DOHH2 (cell line): Measurements from ENCODE around the gene OOSP4B.
"Not testable (repeated sequence)": the region's sequence is repeated elsewhere in the genome, so short reads cannot be mapped to it uniquely, and the experiment has no call there.

Experiments
- H3F3A ChIP-seq: fragments of 200-600 bp; sonication (generic), shearing (Covaris generic); 2 replicates; pipeline ENCODE4 v1.6.0; 2016; ENCODE audit warnings: antibody characterized with exemption, mild to moderate bottlenecking; ENCODE audit not compliant: control insufficient read depth, insufficient read depth
- H3K27ac ChIP-seq: fragments of 200-600 bp; sonication (generic); 2 replicates; pipeline ENCODE4 v1.5.1; 2014; ENCODE audit warnings: low read depth, mild to moderate bottlenecking, low read length, moderate library complexity
- H3K27me3 ChIP-seq: fragments of 200-600 bp; sonication (generic); 2 replicates; pipeline ENCODE4 v1.6.1; 2014; ENCODE audit warnings: mild to moderate bottlenecking, low read length, mixed read lengths; ENCODE audit not compliant: control insufficient read depth
- H3K36me3 ChIP-seq: fragments of 200-600 bp; sonication (generic); 2 replicates; pipeline ENCODE4 v1.6.1; 2014; ENCODE audit warnings: mild to moderate bottlenecking, low read length, moderate library complexity, mixed read lengths; ENCODE audit not compliant: control insufficient read depth
- H3K4me1 ChIP-seq: fragments of 200-600 bp; sonication (generic); 2 replicates; pipeline ENCODE4 v1.6.1; 2014; ENCODE audit warnings: mild to moderate bottlenecking, low read length, mixed read lengths; ENCODE audit not compliant: control insufficient read depth
- H3K4me2 ChIP-seq: fragments of 200-600 bp; sonication (generic); 2 replicates; pipeline ENCODE4 v1.6.0; 2014; ENCODE audit warnings: mild to moderate bottlenecking, low read length, moderate library complexity
- H3K4me3 ChIP-seq: fragments of 200-600 bp; sonication (generic); 2 replicates; pipeline ENCODE4 v1.5.1; 2014; ENCODE audit warnings: mild to moderate bottlenecking, low read length, mixed read lengths
- H3K79me2 ChIP-seq: fragments of 200-600 bp; sonication (generic); 2 replicates; pipeline ENCODE4 v1.6.1; 2014; ENCODE audit warnings: mild to moderate bottlenecking, low read length, mixed read lengths; ENCODE audit not compliant: control insufficient read depth
- H3K9me2 ChIP-seq: fragments of 200-600 bp; sonication (generic); replicated peaks from 2 replicates; pipeline ENCODE4 v1.6.1; 2014; ENCODE audit warnings: mild to moderate bottlenecking, low read length, mixed read lengths; ENCODE audit not compliant: control insufficient read depth
- H3K9me3 ChIP-seq: fragments of 200-600 bp; sonication (generic); 2 replicates; pipeline ENCODE4 v1.6.1; 2014; ENCODE audit warnings: antibody characterized with exemption, low read length, mixed read lengths; ENCODE audit not compliant: control insufficient read depth, insufficient read depth
- H4K20me1 ChIP-seq: fragments of 200-600 bp; sonication (generic); 2 replicates; pipeline ENCODE4 v1.6.0; 2014; ENCODE audit warnings: low read depth, mild to moderate bottlenecking, antibody characterized with exemption, low read length, moderate library complexity; ENCODE audit not compliant: control insufficient read depth, insufficient read depth
- EZH2phosphoT487 ChIP-seq: fragments of 200-600 bp; sonication (generic); IDR thresholded peaks from 2 replicates; pipeline ENCODE4 v1.6.1; 2017; ENCODE audit warnings: borderline replicate concordance, mild to moderate bottlenecking, antibody characterized with exemption, low read length, moderate library complexity, mixed read lengths
- TF ChIP-seq, protein P1 (sequence below): fragments of 200-600 bp; sonication (generic); IDR thresholded peaks from one replicate; pipeline ENCODE4 v1.5.1; 2014; ENCODE audit warnings: antibody characterized with exemption, mild to moderate bottlenecking, low read depth, low read length; ENCODE audit not compliant: poor library complexity, severe bottlenecking

Gene OOSP4B

DNA sequence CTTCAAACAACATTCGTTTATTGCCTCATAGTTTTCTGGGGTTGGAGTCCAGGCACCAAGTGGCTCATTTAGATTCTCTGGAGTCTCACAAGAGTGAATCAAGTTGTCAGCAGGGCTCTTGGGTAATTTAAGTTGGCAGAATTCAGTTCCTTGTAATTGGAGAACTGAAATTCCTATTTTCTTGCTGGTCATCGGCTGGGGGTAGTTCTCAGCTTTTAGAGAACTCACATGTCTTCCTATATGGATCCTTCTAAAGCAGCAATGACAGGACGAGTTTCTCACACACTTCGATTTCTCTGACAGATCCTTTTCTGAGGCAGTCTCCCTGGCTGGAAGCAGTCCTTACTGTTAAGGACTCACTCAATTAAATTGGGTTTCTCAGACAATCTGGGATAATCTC lies 17.3 kb upstream of the OOSP4B start:
- Histone ChIP-seq H3F3A (no peaks in the 10 kb centered on the region), H3K79me2 (no peaks in the 10 kb centered on the region), H4K20me1 (no peaks in the 10 kb centered on the region), H3K4me2 (no peak overlapping the region), H3K27me3 (no peaks in the 10 kb centered on the region), H3K27ac (no peak overlapping the region), H3K9me3 (no peaks in the 10 kb centered on the region), H3K9me2 (no peaks in the 10 kb centered on the region), H3K4me1 (no peaks in the 10 kb centered on the region), H3K4me3 (no peak overlapping the region), H3K36me3 (no peaks in the 10 kb centered on the region)
- TF ChIP-seq, protein P1, sequence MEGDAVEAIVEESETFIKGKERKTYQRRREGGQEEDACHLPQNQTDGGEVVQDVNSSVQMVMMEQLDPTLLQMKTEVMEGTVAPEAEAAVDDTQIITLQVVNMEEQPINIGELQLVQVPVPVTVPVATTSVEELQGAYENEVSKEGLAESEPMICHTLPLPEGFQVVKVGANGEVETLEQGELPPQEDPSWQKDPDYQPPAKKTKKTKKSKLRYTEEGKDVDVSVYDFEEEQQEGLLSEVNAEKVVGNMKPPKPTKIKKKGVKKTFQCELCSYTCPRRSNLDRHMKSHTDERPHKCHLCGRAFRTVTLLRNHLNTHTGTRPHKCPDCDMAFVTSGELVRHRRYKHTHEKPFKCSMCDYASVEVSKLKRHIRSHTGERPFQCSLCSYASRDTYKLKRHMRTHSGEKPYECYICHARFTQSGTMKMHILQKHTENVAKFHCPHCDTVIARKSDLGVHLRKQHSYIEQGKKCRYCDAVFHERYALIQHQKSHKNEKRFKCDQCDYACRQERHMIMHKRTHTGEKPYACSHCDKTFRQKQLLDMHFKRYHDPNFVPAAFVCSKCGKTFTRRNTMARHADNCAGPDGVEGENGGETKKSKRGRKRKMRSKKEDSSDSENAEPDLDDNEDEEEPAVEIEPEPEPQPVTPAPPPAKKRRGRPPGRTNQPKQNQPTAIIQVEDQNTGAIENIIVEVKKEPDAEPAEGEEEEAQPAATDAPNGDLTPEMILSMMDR = no peak
- TF ChIP-seq EZH2phosphoT487 = no peak

DNA sequence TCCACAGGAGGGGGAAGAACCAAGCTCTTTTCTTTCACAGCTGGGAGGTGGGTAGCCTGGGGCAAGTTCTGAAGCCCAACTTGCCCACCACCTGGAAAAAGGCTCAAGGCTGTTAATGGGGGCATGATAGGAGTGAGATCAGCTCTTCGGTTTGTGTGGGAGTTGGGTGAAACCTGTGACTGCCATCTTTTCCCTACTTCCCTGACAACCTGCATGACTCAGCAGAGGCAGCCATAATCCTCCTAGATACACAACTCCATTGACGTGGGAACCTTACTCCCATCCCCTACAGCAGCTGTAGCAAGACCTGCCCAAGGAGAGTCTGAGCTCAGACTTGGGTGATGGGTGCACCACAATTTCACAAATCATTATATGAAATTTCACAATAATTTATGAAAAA lies 13.3 kb upstream of the OOSP4B start:
- no peaks in the 10 kb centered on the region for H3F3A ChIP-seq
- no peak overlapping the region for H3K4me3 ChIP-seq
- H3K36me3 ChIP-seq = no peaks in the 10 kb centered on the region
- H3K79me2 ChIP-seq = no peaks in the 10 kb centered on the region
- H3K9me2 ChIP-seq = no peaks in the 10 kb centered on the region
- TF ChIP-seq EZH2phosphoT487 = no peak
- TF ChIP-seq, protein P1 = no peak
- no peaks in the 10 kb centered on the region for H3K4me1 ChIP-seq
- H3K27ac ChIP-seq = no peak overlapping the region
- H3K27me3 ChIP-seq = no peaks in the 10 kb centered on the region
- H3K9me3 ChIP-seq = no peaks in the 10 kb centered on the region
- H3K4me2 ChIP-seq = no peak overlapping the region
- no peaks in the 10 kb centered on the region for H4K20me1 ChIP-seq

DNA sequence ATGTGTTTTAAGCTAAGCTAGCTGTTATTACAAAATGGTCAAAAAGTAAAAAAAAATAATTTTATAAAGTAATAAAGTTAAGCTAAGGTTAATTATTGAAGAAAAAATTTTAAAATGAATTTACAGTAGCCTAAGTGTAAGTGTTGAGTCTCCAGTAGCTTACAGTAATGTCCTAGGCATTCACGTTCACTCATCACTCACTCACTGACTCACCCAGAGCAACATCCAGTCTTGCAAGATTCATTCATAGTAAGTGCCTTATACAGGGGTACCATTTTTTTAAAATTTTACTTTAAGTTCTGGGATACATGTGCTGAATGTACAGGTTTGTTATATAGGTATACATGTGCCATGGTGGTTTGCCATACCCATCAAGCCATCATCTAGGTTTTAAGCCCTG lies 11.6 kb upstream of the OOSP4B start:
- Histone ChIP-seq H3F3A (no peaks in the 10 kb centered on the region), H3K4me1 (no peaks in the 10 kb centered on the region), H3K9me3 (no peaks in the 10 kb centered on the region), H4K20me1 (no peaks in the 10 kb centered on the region), H3K79me2 (no peaks in the 10 kb centered on the region), H3K4me3 (no peak overlapping the region), H3K27ac (no peak overlapping the region), H3K36me3 (no peaks in the 10 kb centered on the region), H3K27me3 (no peaks in the 10 kb centered on the region), H3K9me2 (no peaks in the 10 kb centered on the region), H3K4me2 (no peak overlapping the region)
- TF ChIP-seq, protein P1 = no peak
- TF ChIP-seq EZH2phosphoT487 = no peak

GRCh38 chr11:60018058-60018457 lies 1.1 kb downstream of the OOSP4B start:
- Histone ChIP-seq H3K9me3 (no peaks in the 10 kb centered on the region), H3K36me3 (no peaks in the 10 kb centered on the region), H3K79me2 (no peaks in the 10 kb centered on the region), H3F3A (no peaks in the 10 kb centered on the region), H3K4me3 (no peak overlapping the region), H3K4me2 (no peak overlapping the region), H3K27me3 (no peaks in the 10 kb centered on the region), H3K27ac (no peak overlapping the region), H3K9me2 (no peaks in the 10 kb centered on the region), H4K20me1 (no peaks in the 10 kb centered on the region), H3K4me1 (no peaks in the 10 kb centered on the region)
- TF ChIP-seq EZH2phosphoT487 = no peak
- TF ChIP-seq, protein P1 = no peak

GRCh38 chr11:60020376-60020775 lies 3.4 kb downstream of the OOSP4B start:
- not testable (repeated sequence) for H3K9me3 ChIP-seq, H3F3A ChIP-seq, H3K36me3 ChIP-seq, H3K4me1 ChIP-seq, H3K4me3 ChIP-seq, H4K20me1 ChIP-seq, H3K9me2 ChIP-seq, H3K79me2 ChIP-seq, H3K4me2 ChIP-seq, H3K27ac ChIP-seq, H3K27me3 ChIP-seq
